Hepatocyte (in vitro differentiated cells): ENCODE results near the gene RBP5.
"Not testable (repeated sequence)": the region's sequence is repeated elsewhere in the genome, so short reads cannot be mapped to it uniquely, and the experiment has no call there.

Experiments
- CTCF ChIP-seq: fragments of 200-600 bp; sonication (generic); IDR thresholded peaks from 2 replicates; pipeline ENCODE4 v1.5.1; 2016; ENCODE audit warnings: antibody characterized with exemption, mild to moderate bottlenecking; ENCODE audit not compliant: poor library complexity
- EZH2 ChIP-seq: fragments of 200-600 bp; sonication (generic); IDR thresholded peaks from 2 replicates; pipeline ENCODE4 v1.6.1; 2016; ENCODE audit warnings: antibody characterized with exemption, mild to moderate bottlenecking, borderline replicate concordance
- EZH2phosphoT487 ChIP-seq: fragments of 200-600 bp; sonication (generic); IDR thresholded peaks from one replicate; pipeline ENCODE4 v1.6.1; 2018; ENCODE audit warnings: antibody characterized with exemption, mild to moderate bottlenecking, low read depth, moderate library complexity; ENCODE audit not compliant: unreplicated experiment, severe bottlenecking

- not testable (repeated sequence) for TF ChIP-seq CTCF, EZH2, EZH2phosphoT487
These were observed 21.5 kb downstream of the RBP5 start for GRCh38 chr12:7107181-7107580.
